HG03159 (cell line): ENCODE measurements around the gene LRRC1.
A peak's percentile ranks its signal among the peaks of the same experiment; 100 is the strongest.

ENCODE experiments used
- ATAC-seq: cut with Tn5 transposase; IDR thresholded peaks from one replicate; pipeline ENCODE4 v1.9.1; 2021; ENCODE audit warnings: mild to moderate bottlenecking, moderate library complexity; ENCODE audit not compliant: unreplicated experiment

The LRRC1 gene

DNA sequence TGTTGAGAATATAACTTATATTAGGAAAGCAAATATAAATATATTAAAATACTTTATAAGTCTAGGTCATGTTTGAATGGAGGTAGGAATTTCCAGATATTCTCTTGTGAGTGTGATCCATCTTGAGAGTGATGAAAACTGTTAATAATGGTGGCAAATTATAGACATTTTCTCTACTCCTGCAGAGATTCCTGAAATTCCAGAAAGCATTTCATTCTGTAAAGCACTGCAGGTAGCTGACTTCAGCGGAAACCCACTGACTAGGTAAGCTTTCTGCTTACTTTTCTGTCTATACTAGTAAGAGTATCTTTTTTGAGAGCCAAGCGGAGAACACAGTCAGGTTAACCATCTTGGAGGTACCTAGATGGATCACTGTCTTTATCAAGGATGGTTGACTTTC is 84.0 kb downstream of the LRRC1 start:
- ATAC-seq: no peak

DNA sequence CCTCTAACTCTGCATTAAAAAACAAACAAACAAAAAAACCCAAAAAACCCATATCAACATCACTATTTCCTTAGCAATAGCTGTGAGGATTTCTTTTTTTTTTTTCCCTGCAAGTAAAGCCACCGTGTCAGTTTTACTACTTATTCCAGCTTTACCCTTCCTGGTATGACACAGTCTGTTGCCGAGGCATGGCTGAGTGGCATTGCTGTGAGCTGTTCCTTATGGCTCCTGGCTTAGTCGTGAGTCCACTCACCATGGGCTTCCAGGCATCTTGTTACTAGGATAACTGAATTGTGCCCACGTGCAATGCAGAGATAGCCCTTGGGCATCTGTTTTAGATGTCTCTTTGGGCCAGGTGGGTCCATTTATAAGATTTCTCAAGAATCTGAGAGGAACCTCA is 84.8 kb downstream of the LRRC1 start:
- no peak for ATAC-seq

DNA sequence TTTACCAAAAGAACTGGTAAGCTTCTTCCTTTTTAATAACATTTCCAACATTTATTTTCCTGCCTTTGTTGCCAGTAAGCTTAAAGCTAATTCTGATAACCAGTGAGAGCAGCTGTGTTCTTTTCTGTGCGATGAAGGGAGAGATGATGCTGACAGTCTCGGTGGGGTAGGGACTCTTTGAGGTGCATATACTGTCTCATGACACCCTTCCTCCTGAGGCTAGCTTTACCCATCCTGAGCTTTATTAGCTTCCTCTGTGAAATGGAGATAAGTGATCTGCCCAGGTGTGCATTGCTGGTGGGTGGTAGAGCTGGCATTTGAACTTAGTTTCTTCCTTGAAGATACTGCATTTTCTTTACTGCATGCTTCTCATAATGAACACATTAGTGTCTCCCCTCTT is 92.5 kb downstream of the LRRC1 start:
- no peak for ATAC-seq

DNA sequence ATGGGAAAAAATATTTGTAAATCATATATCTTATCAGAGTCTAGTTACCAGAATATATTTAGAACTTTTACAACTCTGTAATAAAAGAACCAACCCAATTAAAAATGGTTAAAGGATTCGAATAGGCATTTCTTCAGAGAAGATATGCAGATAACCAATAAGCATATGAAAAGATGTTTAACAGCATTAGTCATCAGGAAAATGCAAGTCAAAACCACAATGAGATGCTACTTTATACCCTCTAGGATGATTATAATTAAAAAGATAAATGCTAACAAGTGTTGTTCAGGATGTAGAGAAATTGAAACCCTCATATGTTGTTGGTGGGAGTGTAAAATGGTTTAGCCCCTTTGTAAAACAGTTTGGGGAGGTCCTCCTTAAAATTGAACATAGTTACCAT is 94.1 kb downstream of the LRRC1 start:
- ATAC-seq: no peak

DNA sequence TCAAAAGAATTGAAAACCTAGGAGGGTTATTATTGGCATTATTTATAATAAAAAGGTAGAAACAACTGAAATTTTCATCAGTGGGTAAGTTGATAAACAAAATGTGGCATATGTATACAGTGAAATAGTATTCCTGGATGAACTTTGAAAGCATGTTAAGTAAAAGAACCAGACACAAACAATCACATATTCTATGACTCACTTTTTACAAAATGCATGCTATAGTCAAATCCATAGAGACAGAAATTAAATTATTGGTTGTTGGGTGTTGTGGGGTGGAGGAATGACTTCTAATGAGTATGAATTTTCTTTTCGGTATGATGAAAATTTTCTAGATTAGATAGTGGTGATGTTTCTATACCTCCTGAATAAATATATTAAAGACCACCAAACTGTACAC is 94.6 kb downstream of the LRRC1 start:
- ATAC-seq: no peak

DNA sequence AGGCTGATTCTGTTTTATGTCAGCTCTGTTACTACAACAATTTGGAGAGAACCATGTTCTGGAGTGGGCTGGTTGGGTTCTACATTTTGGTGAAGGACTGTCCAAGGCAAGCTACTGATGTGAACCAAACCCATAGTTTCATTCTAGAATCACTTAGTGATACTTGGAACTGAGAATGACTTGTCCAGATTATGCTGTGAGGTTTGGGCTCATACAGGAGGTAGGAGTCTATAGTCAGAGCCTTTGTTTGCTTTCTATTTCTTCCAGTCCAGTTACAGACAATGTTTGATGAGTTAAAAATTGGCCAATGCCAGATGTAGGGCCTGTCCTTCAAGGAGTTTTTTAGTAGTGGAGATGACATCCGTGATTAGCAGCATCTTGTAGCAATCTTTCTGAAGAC is 97.9 kb downstream of the LRRC1 start:
- ATAC-seq: peak; percentile 84

DNA sequence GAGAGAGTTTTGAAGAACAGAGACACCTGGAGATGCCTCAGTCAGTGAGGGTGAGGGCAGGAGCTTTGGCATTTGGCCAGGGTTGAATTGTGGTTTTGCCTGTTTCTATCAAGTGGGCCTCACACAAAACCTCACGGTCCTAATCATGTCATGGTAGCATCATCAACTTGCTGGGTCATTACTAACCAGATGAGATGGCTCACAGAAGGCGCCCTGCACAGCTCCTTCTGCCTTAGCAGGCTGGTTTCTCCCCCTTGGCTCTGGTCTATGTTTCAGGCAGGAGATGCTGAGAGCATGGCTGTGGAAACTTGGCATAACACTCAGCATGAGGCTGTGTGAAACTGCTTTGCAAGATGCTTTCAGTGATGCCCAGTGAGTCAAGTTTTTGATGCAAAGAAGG is 99.3 kb downstream of the LRRC1 start:
- ATAC-seq: peak; percentile 72

DNA sequence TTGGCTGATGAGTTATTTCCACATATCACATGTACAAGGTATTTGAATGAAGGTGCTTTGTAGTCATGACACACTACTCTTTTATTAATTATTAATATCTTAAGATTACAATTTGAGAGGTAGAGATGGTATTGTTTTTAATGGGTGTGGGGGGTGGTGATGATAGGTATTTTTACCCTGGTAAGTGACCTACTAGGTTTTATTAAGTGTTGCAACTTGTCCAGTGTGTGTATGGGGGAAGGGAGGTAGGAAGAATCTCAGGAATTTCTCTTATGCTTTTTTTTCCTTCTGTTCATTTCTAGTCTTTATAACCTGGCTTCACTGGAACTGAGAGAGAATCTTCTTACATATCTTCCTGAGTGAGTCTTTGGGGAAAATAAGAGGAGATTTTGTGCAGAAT is 101.4 kb downstream of the LRRC1 start:
- ATAC-seq: no peak

DNA sequence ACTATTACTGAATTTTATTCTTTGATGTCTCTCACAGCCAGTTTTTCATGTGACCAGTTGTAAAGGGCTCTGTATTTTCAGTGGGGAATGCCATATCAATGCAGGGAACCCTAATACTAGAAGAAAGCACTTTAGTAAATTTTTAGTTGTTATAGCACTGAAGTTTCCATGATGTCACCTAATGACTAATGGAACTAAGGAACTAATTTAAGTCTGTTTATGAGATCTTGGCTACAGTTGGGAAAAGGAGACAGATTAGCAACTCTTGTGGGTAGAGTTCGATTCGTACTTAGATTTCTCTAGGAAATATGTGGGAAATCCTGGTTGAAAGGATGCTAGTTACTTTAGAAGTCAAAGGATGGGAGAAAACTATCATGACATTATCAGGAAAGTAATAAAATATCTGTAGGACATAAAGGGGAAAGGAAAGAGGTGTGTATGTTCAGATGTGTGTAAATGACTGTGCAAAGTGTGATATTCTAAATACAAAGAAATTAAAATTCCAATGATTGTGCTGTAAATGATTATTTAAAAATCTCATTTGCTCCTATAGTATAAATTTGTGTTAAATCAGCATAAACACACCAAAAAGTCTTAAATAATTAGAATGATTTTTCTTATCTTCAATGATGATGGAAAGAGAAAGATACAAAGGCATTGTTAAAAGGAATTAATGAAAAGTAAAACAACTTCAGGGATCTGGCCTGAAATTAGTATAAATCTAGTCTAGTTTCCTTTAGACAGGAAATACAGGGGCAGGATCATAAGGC is 103.4 kb downstream of the LRRC1 start:
- ATAC-seq: no peak

DNA sequence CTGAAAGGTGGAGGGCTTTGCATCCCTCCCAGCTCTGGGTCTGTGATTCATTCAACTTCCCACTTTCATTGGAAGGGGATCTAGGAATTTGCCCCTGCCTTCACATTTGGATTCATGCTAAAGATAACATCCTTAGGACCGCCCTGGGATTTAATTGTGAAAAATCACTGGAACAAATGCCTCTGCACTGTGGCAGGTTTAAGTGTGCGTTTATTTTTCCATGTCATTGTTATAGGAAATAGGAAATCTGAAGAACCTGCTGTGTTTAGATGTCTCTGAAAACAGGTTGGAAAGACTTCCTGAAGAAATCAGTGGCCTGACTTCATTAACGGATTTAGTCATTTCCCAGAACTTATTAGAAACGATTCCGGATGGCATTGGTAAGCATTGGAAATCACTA is 104.7 kb downstream of the LRRC1 start:
- ATAC-seq: no peak

DNA sequence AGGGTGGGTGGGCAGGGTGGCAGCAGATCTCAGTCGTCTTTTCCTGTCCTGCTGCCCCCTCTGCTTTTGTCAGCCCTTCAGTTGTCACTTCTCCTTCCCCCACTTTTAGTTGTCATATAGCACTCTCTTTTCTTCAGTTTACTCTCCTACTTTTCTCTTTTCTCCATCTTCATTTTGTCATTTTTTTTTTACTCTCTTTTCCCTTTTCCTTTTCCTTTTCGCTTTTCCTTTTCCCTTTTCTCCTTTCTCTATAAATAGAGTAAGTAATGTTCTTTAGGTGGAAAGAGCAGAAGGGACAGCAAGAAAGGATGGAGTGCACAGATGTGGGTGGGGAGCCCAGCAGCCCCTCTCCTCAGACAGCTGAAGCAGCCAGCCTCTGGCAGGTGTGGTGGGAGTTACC is 108.6 kb downstream of the LRRC1 start:
- ATAC-seq: no peak

DNA sequence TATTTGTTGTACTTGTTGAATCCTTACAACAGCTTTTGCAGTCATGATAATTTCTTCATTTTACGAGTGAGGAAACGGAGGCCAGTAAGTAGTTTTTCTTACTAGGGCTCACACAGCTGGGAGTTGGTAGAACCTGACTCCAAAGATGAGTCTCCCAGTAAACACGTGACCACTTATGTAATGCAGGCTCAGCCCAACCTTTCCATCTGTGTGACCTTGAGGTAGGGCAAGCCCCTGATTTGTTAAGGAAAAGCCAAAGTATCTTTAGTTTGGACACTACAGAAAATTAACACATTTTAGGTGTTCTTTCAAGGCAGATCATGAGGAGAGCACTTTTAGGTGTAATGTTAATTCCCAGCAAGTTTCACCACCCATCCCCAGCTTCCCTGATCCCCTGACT is 111.3 kb downstream of the LRRC1 start:
- no peak for ATAC-seq

DNA sequence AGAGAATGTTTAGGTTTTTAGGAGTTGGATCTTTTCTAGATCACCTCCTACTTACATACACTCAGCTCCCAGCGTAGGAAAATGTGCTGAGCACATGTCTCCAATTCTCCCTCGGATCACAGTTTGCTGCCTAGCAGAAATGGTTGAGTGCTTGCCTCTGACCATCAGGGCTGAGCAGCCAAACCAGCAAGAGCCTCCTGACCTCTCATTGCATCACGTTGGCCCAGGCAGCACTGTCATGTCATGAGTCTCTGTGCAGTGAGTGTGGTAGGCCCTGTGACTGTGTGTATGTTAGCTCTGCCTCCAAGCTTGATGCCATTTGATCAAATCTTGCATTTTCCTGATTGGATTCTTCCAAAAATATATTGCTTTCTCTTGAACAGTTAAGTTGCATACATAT is 112.0 kb downstream of the LRRC1 start:
- no peak for ATAC-seq

DNA sequence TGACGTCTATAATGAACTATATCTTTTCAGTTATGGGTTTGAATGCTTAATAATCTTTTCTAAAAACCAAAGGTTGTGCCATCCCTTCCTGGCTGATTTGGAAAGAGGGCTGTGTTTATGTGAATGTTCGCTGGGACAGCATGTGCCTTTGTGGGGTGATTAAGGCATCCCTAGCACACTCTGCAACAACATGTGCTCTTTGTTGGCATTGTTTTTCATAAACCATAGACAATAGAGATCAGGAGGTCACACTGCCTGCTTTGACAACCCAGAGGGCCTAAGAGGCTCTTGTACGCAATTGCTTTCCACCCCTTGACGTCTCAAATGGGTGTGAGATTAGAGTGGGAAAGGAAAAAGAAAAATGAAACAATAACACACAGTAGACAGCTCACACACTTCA is 116.0 kb downstream of the LRRC1 start:
- ATAC-seq: no peak

DNA sequence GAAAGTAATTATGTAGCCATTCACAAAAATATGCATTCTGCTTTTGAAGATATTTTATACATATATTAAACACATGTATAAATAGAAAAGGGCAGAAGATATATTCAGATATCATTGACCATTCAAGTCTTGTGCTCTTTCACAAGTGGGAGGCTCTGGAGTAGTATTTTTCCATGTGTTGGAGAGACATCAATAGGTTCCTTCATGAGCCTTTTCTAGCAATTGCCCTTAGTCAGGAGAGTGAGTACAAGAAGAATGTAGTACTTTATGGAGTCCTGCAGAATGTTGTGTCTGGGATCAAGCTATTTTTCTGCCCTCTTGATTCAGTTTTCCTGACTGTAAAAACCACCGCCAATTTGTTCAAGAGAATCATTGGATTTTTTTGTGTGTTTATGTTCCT is 117.9 kb downstream of the LRRC1 start:
- no peak for ATAC-seq

DNA sequence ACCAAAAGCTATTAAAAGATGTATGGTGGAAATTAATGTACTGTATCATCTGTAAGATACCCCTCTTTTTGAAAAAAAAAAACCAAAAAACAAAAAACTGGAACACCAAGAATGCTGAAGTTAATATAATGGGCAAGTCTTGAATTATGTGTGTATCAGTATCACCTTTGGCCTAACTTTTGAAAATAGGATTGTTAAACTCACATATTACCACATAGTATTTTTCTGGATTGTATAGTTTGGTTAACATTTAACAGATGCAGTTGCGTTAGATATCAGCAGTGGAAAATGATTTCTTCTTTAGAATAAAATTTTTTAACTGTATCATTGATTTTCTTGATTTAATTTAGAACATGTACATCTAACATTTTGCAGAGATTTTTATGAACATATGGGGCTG is 118.5 kb downstream of the LRRC1 start:
- ATAC-seq: no peak

DNA sequence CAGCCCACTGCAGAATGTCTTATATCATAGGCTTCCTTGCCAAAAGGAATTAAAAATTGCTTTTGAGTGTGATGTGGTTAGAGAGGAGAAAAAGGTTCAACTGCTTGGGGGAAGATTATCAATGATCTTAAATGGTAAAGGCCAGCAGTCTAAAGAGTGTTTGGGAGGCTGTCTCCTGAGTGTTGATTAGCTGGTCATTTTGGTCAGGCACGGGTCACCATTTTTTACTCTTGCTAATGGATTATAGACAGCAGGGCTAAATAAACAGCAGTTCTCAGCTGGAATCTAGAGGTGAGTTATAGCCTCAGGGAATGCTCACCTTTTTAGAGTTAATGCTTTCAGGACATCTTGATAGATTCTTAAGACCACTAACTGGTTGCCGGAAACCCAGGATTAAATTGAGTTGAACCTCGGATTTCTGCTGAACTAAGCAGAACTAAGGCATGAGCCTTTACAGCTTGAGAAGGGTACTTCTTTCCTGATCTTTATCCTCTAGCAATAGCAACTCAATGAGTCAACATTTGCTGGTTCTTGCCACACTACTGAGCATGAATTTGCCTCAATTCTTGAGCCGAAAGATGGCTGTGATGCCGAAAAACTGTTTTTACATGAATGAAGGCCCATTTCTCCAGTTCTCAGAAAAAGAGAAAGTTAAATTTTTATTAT is 120.4 kb downstream of the LRRC1 start:
- ATAC-seq: no peak

DNA sequence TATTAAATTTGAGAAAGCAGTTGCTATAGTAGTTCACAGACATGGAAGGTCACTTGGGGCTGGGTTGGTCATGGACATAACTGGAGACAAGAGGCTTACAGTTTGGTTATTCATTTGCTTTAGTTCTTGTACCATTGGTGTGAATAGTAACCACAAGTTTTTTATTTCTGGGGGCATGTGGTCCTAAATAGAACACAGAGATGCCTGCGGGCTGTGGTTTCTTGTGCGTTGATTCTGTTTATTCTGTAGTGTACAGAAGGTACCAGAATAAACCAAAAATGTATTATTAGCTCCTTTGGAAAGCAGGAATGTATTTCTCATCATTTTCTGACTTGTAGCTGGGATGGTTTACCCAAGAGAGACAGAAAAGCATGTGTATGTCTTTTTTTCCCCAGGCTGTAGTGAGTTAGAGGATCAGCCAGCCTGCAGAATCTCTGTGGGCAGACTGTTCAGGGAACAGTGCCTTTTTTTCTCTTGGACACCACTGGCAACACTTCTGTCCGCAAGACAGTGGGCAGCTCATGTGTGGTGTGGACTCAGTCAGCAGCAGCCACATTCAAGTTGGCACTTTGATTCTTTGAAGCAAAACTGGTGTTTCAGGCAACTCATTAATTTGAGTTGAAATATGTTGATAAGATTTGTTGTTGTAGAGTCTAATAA is 122.1 kb downstream of the LRRC1 start:
- ATAC-seq: no peak

DNA sequence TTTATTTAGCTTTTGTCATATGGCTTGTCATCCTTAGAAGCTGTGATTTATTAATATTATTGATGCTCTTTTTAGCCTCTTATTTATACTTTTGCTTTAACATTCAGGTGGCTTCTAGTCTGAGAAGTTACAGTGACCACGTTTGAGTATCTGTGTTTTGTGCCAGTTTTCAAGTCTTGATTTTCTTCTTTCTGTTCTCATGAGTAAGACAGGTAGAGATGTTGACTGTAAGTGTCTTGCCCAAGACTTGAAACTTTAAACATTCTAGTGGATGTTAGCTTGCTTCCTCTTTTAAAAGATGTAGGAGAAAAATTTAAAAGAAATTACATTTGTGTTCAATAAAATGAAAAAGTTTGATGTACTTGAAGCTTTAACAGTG is 122.6 kb downstream of the LRRC1 start:
- peak; percentile 61 for ATAC-seq

DNA sequence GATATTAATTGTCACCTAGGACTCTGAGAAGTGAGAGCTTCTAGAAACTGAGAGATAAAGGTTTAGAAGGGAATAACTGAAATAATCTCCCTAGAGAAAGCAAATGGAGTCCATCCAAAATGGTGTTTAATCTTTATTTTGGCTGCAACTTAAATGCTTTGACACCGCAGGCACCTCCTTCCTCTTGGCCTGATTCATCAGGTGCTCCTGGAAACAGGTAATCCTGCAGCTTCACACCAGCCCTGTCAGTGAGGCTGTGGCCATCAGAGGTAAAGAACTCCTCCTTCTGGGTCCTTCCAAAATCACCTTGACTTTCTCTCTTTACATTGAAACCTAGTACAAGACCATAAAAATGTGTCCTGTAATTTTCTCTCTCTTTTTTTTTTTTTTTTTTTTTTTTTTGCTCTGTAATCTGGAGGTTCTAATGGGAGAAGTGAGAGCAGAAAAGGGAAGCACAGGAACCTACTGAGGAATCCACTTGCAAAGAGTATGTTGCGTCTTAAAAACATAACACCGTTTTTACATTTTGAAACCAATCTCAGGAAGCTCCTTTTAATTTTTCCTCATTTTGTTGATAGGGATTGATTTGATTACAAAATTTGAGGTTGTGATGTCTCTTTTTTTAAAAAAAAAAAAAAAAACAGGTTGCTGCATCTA is 124.2 kb downstream of the LRRC1 start:
- ATAC-seq: no peak

DNA sequence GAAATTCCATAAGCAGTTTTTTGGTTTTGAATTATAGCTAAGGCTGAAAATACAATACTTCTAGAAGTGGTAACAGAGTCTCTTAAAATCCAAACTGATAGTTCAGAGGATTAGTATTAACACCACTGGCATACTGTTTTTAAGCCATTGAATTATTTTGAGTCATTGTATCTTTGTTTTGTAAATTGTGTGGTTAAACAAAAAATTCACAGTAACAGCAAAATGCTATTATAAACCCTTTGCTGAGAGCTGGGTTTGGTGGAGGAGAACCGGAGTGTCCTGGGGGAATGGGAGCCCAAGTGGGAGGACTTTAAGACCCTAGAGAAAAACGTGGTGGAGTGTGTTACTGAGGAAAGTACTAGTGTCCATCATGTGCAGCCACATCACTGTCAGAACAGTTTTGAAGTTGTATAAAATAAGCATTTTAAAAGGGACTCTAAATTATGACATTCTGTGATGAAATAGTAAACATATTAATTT is 125.1 kb downstream of the LRRC1 start:
- no peak for ATAC-seq

DNA sequence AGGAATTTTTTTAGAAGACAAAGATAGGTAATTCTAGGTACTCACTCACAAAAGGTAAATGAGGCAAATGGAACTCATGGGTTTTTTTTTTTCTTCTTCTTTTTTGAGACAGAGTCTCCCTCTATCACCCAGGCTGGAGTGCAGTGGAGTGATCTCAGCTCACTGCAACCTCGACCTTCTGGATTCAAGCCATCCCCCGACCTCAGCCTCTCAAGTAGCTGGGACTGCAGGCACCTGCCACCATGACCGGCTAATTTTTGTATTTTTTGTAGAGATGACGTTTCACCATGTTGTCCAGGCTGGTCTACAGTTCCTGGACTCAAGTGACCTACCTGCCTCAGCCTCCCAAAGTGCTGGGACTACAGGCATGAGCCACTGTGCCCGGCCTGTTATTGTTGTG is 126.1 kb downstream of the LRRC1 start:
- no peak for ATAC-seq
